DMS 273 (cell line): ENCODE results near the gene TOM1L1.

Source experiments
- DNase-seq: peaks from one replicate; lab custom pipeline; 2025; ENCODE audit not compliant: unreplicated experiment; lab: John Stamatoyannopoulos, UW

The TOM1L1 gene

DNA sequence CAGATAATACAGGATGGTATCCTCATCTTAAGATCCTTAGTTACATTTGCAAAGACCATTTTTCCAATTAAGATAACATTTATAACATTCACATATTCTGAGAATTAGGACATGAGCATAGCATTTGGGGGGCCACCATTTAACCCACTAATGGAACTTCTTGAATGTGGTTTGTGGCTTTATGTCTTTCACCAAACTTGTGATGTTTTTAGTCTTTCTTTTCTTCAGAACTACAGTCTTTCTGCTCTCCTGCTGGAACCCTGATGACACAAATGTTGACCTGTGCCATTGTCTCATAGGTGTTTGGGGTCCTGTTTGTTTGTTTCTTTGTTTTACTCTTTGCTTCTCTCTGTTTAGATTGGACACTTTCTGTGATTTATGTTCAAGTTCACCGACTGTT is 44.6 kb downstream of the TOM1L1 start:
- no peak for DNase-seq

DNA sequence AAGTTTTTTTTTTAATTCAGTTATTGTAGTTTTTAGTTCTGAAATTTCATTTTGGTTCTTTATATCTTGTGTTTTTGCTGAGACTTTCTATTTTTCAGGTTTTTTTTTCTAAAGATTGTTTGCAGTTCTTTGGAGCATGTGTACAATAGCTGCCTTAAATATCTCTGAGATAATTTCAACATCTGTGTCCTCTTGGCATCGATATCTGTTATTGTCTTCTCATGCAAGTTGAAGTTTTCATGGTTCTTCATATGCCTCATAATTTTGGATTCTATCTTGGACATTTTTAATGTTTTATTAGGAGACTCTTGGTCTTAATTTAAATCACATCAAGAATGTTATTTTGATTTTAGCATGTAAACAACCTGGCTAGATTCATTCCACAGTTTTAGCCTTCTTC is 45.0 kb downstream of the TOM1L1 start:
- DNase-seq, result no peak

DNA sequence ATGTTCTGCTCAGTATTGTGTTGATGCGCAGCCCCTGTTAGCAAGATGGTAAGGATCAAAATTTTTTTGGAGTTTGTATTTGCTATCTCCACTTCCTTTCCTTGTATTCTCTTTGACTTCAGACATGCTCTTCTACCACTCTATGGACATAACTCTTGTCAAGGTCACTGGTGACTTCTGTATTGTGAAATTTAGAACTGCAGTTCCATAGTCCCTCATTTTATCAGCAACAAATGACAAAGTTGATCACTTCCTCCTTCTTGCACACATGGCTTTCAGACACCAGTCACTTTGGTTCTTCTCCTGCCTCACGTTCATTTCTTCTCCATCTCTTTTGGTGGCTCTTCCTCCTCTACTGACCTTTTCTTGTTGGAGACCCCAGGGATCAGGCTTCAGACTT is 46.7 kb downstream of the TOM1L1 start:
- no peak for DNase-seq

DNA sequence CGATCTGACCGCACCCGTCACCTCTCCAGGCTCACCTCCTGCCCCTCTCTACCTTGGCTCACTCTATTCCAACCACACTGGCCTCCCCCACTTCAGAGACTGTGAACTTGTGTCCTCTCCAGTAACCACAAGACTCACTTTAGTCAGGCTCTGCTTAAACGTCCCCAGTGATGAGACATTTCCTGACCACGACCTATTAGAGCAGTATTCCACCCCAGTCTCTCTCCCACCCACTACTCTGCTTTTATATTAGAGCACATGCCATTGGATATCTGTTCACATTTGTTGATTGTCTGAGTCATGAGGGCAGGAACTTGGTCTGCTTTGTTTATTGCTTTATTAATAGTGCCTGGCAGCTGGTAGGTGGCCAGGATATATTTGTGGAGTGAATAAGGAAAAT is 47.7 kb downstream of the TOM1L1 start:
- no peak for DNase-seq

DNA sequence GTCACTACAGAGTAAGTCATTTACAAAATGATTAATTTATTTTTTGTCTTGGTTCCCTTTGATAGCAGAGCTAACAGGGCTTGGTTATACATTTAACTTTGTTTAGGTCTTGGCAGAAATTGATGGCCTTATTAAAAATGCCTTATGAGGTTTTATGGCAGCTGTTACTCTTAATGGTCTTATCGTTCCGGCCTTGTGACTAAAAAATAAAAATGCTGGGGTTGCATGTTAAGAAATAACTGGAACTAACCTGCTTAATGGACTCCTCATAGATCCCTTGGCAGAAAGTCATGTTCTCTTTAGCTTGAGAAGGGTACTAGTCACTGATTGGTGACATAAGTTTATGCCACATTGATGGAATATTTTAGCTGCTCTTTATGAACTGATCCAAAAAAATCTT is 49.5 kb downstream of the TOM1L1 start:
- DNase-seq, result no peak

DNA sequence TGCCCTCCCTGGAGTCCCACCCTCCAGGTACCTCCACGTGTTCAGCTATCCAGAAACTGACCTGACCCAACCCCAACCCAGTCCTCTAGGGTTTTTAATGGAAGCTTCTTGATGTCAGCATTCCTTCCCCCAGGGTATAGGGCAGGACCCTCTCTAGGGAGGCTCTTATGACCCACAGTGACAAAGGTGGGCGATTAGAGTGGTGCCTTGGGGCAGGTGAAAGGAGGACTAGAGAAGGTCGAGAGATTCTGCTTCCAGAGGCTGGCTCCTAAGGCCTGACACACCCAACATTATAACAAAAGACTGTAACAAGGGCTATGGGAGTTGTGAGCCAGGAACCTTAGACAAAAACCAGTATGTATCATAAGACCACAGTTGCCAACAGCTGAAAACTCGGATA is 50.6 kb downstream of the TOM1L1 start:
- DNase-seq, result no peak

DNA sequence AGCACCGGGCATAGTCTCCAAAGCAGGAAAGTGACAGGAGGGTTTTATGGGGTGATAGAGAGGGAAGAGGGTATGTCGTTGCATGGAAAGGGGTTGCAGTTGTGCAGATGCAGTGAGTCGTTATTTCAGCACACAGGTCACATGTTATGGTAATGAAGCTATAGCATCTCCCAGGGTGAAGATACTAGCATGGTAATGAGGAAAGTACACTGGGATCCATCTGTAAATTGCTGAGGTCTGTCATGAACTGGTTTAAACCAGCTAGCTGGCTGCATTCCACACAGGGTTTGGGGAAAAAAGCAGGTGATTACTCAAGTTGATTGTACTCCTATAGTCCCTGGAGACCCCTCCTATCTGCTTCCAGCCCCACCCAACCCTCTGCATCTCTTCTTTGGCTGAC is 56.1 kb downstream of the TOM1L1 start:
- peak; percentile 79 for DNase-seq

DNA sequence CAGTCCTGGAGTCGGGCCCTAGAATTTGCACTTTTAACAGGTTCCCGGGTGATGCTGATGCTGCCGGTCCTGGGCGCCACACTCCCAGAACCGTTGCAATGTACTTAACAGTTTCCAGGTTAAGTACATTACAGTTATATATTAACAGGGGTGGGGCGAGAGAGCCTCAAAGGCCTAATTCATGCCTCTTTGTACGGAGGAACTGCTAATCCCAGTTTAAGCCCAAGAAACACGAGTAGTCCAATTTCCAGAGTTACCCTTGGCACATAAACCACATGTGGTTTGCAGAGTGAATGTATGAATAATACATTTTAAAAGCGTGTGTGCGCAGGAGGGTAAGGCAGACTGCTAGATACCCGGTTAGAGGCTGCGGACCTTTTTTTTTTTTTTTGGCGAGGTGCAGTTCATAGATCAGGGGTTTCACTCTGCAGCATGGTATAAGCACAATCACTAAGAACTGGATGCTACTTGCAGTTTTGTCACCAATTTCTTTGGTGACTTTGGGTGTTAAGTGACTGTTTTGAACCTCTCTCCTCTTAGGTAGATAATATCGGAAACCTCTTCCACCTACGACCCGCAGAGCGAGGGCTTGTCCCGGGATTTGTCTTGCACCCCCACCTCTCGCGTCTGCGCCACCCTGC is 67.1 kb downstream of the TOM1L1 start:
- DNase-seq, result peak; percentile 62

DNA sequence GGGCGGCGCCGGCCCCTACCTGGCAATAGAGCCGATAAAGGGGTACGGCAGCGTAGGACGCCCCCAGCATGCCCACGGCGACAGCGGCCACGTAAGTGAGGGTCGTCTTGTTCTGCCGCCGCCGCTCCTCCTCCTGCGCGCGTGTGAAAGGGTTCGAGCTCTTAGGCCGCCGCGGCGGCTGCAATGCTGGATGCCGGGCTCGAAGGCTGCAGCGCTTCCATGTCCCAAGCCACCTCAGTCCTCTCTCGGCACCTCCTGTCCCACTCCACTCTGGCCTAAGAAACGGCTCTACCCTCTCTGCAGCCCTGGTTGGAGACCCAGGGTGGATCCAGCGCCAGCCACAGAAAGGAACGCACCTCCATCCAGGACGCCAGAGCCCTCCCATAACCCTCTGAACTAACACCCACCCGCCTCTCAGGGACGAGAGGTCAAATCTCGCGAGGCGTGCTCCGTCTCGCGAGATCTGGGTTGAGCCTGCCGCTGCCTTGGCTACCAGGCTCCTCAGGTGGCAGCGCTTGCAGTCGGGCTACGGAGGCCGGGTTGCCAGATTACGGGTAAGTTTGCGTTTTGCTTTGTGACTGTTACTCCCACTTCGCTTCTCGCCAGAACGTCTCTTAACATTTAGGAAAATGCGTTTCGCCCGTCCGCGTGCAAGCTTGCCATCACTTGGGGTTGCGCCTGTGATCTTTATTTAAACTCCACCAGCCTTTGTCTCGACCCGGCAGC is 67.8 kb downstream of the TOM1L1 start, which contains the start of the genes COX11 and STXBP4:
COX11 (minus strand) TSS at position 393 of the 726 bp plus-strand sequence; CDS start at position 385, 8 bp downstream.
STXBP4 (plus strand) TSS at position 504 of the 726 bp plus-strand sequence. CDS start 17,455 bp downstream, outside the sequence.
- DNase-seq, result peak; percentile 99

DNA sequence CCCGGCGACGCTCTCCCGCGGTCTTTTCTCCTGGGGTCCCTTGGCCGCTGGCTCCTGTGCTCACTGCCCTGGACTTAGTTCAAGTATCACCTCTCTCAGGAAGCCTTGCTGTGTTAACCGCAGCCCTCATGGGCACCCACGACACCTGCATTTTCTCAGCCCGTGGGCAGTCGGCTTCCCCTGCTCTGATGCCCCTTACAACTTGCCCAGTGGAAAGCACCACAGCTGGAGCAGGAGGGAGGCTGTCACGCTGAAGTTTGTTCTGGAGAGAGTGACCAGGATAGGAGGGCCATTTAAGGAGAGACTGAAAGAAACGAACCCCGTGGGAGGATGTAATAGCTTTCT is 68.3 kb downstream of the TOM1L1 start:
- DNase-seq, result peak; percentile 64

DNA sequence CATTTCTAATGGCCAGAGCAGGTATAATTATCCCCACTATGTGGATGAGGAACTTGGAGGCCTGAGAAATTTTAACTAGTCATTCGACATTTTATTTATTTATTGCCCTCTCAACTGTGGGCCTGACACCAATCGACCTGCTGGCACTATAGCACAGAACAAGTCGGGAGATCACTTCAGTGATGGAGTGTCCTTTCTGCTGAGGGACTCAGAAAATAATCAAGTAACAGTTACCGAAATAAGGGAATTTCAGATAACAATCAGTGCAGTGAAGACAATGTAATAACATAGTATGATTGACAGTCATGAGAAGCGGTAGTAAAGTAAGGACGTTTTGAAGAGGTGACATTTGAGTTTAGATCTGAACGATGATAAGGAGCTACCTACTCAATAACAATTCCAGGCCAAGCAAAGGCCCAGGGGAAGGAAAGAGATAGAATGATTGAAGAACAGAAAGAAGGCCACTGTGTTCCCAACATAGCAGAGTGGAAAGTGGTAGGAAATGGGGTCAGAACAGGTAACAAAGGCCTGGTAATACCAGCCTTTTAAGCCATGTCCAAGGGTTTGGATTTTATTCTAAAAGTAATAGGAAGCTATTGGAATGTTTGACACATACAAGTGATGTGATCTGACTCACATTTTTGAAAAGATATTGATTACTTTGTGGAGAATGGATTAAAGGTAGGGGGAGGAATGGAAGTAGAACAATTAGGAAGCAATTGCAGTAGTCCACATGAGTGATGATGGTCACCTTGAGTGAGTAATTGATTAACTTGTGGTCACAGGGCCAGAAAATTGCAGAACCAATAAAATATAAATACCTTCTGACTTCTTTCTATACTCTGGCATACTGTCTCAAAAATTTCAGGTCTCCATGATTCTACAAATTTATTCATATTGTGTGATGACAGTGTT is 69.3 kb downstream of the TOM1L1 start:
- peak; percentile 14 for DNase-seq

DNA sequence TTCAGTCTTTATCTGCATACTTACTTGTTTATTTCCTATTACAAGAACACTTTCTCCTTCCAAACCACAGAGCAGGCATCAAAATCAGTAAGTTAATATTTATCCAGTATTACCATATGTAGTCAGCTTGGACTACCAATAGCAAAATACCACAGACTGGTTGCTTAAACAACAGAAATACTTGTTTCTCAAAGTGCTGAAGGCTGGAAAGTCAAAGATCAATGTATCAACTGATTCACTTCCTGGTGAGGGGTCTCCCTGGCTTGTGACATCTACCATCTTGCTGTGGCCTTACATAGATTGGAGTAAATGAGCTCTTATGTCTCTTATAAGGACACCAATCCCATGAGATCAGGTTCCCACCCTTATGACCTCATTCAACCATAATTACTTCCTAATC is 70.5 kb downstream of the TOM1L1 start:
- no peak for DNase-seq

DNA sequence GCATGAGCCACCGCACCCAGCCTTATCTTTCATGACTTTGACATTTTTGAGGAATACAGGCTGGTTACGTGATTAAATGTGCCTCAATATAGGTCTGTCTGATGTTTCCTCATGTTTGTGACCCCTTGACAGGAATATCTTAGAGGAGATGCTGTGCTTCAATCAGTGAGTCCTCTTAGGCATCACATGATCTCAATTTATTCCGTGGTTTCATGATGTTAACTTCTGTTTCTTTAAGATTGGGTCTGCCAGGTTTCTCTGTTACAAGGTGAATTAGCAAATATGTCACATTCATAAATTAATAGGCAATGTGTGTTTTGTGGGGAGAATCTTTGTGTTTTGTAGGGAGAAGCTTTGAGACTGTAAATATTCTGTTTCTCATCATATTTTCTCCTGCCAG is 71.2 kb downstream of the TOM1L1 start:
- DNase-seq, result no peak

DNA sequence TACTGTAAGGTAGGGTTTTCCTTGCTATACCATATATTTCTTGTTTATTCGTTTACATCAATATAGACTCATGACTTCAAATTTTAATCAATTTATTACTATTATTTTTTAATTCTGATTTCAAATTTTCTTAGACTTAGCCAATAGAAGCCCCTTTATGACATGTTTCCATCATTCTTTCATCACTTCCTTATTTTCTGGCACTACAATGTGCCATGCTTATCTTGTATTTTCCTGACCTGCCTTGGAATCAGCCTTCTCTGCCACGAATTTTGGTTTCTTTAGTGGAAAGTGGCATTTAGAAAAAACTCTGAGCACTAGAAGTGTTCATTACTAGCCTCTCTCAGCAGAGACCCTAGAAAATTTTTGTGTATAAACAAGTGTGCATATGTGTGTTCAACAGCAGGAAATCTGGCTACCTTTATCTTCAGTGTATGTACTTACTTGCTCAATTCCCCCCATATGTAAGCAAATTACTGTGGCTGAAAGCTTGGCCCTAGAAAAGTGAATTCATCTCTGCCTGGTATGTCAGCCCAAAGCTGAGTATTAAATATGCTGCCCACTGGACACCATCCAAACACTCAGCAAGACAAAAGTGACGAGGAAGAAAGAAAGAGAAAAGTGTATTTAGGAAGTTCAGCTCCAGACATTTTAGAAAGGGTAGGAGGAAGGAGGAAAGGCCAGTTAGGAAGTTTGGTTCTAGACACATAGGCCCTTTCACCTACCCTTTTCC is 71.9 kb downstream of the TOM1L1 start:
- no peak for DNase-seq

DNA sequence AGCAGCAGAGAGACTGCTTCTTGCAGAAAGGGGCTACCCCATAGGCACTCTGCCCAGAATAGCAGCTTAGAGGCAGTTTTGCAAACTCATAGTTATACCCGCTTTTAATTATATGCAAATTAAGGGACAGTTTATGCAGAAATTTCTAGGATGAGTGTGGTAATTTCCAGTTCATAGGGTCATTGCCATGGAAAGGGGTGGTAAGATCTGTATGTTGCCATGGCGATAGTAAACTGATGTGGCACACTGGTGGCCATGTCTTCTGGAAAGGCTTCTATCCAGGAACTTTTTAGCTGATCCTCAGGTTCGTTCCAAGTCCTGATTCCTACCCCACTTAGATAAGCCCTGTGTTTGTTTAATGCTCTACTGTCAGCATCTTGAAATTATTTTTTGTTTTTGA is 74.1 kb downstream of the TOM1L1 start:
- DNase-seq, result peak; percentile 9

DNA sequence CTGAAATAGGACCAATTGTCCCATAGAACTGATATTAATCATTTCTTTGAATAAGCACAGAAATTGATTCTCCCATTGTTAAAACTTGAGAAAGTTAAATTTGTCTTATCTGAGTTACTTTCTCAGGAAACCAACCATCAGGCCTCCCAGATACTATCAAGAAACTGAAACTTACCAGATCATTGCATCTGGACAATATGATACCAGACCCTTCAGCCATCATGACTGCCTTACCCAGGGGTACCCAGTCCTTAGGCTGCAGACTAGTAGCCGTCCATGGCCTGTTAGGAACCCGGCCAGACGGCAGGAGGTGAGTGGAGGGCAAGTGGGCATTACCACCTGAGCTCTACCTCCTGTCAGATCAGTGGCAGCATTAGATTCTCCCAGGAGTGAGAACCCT is 75.7 kb downstream of the TOM1L1 start:
- no peak for DNase-seq

DNA sequence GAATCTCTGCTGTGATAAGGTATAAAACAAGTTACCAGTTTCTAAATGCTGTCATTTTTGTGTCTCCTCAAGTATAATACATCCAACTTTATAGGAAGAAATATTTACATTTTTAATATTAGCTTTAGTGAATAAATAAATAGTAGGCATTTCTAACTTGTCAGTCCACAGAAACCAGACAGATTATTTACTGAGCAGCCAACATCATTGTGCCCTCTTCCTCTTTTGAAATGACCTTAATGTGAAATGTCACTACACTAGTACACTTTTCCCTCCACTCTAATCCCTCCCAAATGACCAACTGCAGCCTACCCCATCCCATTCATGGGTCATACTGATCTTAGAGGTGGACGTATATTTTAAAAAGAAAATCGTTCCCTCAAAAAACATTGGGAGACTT is 77.1 kb downstream of the TOM1L1 start:
- no peak for DNase-seq

DNA sequence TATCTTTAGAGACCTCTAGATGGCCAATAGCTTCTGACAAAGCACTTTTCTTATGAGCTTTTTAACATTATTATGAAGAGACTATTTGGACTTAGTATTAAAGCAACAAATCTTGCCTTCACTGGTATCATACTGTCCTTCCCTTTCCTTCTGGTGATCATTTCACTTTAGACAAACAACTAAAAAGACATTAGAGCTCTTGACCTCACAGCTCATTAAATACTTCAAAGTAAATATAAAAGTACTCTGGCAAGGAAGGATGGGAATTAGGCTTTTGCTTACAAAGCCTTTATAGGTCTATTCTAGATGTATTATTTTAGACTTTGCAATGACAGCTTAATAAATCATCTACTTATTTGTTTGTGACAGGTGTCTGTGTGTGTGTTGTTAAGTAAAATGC is 79.0 kb downstream of the TOM1L1 start:
- DNase-seq, result no peak

DNA sequence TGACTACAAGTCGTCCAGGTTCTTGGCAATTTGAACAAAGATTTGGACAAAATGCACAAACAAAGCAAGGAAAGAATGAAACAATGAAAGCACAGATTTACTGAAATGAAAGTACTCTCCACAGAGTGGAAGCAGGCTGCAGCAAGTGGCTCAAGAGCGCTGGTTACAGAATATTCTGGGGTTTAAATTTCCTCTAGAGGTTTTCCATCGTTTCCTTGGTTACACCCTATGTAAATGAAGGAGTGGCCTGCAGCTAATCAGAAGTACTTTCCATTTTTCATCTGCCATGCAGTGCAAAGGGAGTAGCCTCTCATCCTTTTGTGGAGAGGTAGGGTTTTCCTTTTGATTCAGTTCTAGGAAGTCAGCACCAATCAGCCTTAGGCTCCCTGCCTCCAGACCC is 79.7 kb downstream of the TOM1L1 start:
- no peak for DNase-seq

DNA sequence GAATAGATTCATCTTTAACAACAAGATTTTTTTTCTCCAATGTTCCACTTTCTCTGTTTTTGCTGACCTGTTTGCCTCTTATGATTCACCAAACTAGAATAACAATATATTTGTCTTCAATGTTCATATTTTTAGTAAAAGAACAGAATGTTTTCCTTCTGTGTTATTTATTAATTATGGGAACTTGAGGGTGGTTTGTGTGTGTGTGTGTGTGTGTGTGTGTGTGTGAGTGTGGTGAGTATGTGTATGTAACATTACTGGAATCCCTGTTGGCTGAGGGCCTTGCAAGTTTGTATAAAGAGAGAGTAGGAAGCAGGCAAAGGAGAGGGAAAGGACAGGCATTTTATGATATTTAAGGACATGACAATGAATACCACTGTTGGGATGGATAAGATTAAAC is 81.7 kb downstream of the TOM1L1 start:
- no peak for DNase-seq

DNA sequence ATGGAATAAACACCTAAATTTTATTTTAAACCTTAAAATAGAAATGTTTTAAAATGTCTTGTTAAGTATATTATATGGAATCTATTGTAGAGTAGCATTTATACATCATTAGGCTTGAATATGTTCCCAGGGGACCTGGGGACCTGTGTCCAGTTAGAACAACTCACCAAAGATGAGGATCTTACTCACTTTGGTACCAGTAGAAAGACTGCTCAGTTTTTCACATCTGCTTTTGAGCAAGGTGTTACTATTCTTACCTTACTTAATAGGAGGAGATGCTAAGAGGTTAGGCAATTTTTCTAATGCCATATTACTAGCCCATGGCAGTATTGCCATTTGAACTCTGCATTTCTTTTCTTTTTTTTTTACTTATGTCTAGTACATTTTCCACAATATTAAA is 82.6 kb downstream of the TOM1L1 start:
- no peak for DNase-seq
